K562 (cell line): ENCODE measurements around the gene CRYBA4. TPM values are rescaled to one million over a fixed set of nuclear protein-coding genes. Genes with fewer than 3 reads are reported as not detected.

Experiments
- CLOCK ChIP-seq: fragments of 250-450 bp; sonication (Bioruptor Pico); IDR thresholded peaks from 2 replicates; pipeline ENCODE4 v1.4.0; 2020; ENCODE audit warnings: mild to moderate bottlenecking, moderate library complexity, borderline replicate concordance
- GABPA ChIP-seq: fragments of 200-800 bp; sonication (Bioruptor generic); conservative IDR thresholded peaks from 2 replicates; pipeline ENCODE4 v1.6.1; 2016; ENCODE audit warnings: low read depth, missing genetic modification characterization, missing compliant biosample characterization
- GTF2E2 ChIP-seq: fragments of 200-800 bp; sonication (Bioruptor generic); IDR thresholded peaks from 2 replicates; pipeline ENCODE4 v1.6.1; 2016; ENCODE audit warnings: missing genetic modification characterization, missing compliant biosample characterization
- MBD1 ChIP-seq: fragments of 250-450 bp; sonication (Bioruptor Pico); IDR thresholded peaks from 2 replicates; pipeline ENCODE4 v1.8.0; 2022; ENCODE audit warnings: inconsistent platforms
- NFYB ChIP-seq: IDR thresholded peaks from 2 replicates; pipeline ENCODE4 v1.6.1; 2011; ENCODE audit warnings: mild to moderate bottlenecking, moderate library complexity; ENCODE audit not compliant: insufficient read length; ENCODE audit errors: extremely low read depth
- SAP30 ChIP-seq: fragments of 200-600 bp; sonication (generic); IDR thresholded peaks from 2 replicates; pipeline ENCODE4 v1.6.1; 2012; ENCODE audit warnings: borderline replicate concordance, low read depth, mild to moderate bottlenecking, moderate library complexity, low read length, control low read depth, inconsistent platforms; ENCODE audit not compliant: insufficient read depth, poor library complexity, severe bottlenecking
- ZBED1 ChIP-seq: IDR thresholded peaks from 2 replicates; pipeline ENCODE4 v1.6.1; 2014
- ZNF133 ChIP-seq: fragments of 250-450 bp; sonication (Bioruptor Pico); IDR thresholded peaks from 2 replicates; pipeline ENCODE4 v1.4.0; 2020; ENCODE audit warnings: mild to moderate bottlenecking
- ZNF384 ChIP-seq: IDR thresholded peaks from 2 replicates; pipeline ENCODE4 v1.6.1; 2012; ENCODE audit warnings: low read depth, low read length, improper control_type of control experiment
- ZSCAN32 ChIP-seq: fragments of 450-650 bp; formaldehyde crosslinking; IDR thresholded peaks from 2 replicates; pipeline ENCODE4 v1.4.0; 2020; ENCODE audit warnings: mild to moderate bottlenecking, moderate library complexity
- polyA plus RNA-seq, 8 experiments: library from polyadenylated mRNA; depleted of rRNA in 4 of 8; stranded (reverse) in 5 of 8; unstranded in 3 of 8; fragments of >200 nt; fragmentation: Nextera tagmentation in 2 of 8; fragmentation: Illumina TruSeq in 1 of 8; extraction: Ambion mirVana in 2 of 8; extraction: Trizol in 1 of 8; gene quantifications; 2 replicates each; pipeline versions ENCODE4 v1.2.1 to v1.2.3, GENCODE V29; 2011 to 2014; ENCODE audit warnings: inconsistent platforms in 1 of 8, missing spikeins in 1 of 8
- total RNA-seq, 7 experiments: library from RNA; depleted of rRNA in 6 of 7; stranded (reverse); fragments of >200 nt in 6 of 7; fragmentation: Illumina TruSeq in 2 of 7; extraction: Trizol in 2 of 7; gene quantifications; 2 replicates each; pipeline versions ENCODE4 v1.2.1 to v1.2.3, GENCODE V29; 2011 to 2021; ENCODE audit warnings: low replicate concordance in 1 of 7
- TF ChIP-seq, protein P1 (sequence below): fragments of 150-350 bp; IDR thresholded peaks from 2 replicates; pipeline ENCODE4 v1.6.1; 2014; ENCODE audit warnings: low read depth, mild to moderate bottlenecking, low read length, borderline replicate concordance
- TF ChIP-seq, protein P2 (sequence below): sonication (generic); formaldehyde crosslinking; IDR thresholded peaks from 2 replicates; pipeline ENCODE4 v1.9.0; 2022; ENCODE audit warnings: mild to moderate bottlenecking, missing genetic modification reagents
- TF ChIP-seq, protein P3 (sequence below): fragments of 250-450 bp; sonication (Bioruptor Pico); IDR thresholded peaks from 2 replicates; pipeline ENCODE4 v1.5.0; 2022; ENCODE audit warnings: mild to moderate bottlenecking

Gene CRYBA4
- total and polyA plus RNA-seq, 9 of the 15 experiments (the other 6 are each of a cell fraction or from before 2014, with no cell fraction given), result 0.59 to 3.3 (median 1.6) TPM

DNA sequence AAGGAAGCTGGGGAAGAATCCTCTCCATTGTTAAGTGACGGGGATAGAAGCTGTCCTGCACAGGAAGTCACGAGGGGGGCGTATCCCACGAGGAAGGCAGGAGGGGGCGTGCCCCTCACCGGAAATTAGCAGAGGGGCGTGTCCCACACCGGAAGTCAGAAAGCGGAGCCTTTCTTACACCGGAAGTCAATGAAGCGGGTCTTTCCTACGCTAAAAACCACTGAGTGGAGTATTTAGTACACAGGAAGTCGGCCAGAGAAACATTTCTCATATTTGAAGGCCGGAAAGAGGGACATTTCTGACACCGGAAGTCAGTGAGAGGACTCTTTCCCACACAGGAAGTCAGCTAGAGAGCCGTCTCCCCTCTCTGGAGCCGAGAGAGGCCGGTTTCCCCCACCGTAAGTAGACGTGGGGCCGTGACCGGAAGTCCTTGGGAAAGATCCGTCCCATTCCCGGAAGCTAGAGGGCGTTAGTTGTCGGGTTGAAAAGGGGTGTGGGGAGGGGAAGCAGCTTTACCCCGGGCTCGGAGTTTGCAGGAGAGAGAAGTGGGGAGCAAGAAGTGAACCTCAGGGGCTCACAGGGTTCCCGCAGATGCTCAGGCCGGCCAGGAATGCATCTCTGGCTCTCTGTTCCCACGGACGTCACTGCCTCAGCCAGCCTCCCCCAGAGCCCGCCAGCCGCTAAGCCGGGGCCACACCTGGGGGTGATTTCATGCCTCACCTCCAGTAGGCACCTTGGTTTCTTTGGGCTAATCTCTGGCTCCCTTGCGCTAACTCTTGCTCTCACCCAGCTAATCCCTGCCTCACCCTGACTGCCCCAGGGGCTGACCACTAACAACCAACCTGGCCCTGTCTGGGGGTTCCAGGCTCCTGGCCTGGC is 51.1 kb downstream of the CRYBA4 start (continued):
- TF ChIP-seq MBD1 (no peak), ZNF384 (no peak), GTF2E2 (no peak), ZBED1 (no peak), ZSCAN32 (CRISPR knock-in tag) (no peak), ZNF133 (CRISPR knock-in tag) (no peak), NFYB (no peak), CLOCK (CRISPR knock-in tag) (no peak), SAP30 (no peak), GABPA (tag) (peak; percentile 98)
- TF ChIP-seq, protein P1, sequence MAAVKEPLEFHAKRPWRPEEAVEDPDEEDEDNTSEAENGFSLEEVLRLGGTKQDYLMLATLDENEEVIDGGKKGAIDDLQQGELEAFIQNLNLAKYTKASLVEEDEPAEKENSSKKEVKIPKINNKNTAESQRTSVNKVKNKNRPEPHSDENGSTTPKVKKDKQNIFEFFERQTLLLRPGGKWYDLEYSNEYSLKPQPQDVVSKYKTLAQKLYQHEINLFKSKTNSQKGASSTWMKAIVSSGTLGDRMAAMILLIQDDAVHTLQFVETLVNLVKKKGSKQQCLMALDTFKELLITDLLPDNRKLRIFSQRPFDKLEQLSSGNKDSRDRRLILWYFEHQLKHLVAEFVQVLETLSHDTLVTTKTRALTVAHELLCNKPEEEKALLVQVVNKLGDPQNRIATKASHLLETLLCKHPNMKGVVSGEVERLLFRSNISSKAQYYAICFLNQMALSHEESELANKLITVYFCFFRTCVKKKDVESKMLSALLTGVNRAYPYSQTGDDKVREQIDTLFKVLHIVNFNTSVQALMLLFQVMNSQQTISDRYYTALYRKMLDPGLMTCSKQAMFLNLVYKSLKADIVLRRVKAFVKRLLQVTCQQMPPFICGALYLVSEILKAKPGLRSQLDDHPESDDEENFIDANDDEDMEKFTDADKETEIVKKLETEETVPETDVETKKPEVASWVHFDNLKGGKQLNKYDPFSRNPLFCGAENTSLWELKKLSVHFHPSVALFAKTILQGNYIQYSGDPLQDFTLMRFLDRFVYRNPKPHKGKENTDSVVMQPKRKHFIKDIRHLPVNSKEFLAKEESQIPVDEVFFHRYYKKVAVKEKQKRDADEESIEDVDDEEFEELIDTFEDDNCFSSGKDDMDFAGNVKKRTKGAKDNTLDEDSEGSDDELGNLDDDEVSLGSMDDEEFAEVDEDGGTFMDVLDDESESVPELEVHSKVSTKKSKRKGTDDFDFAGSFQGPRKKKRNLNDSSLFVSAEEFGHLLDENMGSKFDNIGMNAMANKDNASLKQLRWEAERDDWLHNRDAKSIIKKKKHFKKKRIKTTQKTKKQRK, result no peak
- TF ChIP-seq, protein P2, sequence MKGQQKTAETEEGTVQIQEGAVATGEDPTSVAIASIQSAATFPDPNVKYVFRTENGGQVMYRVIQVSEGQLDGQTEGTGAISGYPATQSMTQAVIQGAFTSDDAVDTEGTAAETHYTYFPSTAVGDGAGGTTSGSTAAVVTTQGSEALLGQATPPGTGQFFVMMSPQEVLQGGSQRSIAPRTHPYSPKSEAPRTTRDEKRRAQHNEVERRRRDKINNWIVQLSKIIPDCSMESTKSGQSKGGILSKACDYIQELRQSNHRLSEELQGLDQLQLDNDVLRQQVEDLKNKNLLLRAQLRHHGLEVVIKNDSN, result peak; percentile 89
- TF ChIP-seq, protein P3, sequence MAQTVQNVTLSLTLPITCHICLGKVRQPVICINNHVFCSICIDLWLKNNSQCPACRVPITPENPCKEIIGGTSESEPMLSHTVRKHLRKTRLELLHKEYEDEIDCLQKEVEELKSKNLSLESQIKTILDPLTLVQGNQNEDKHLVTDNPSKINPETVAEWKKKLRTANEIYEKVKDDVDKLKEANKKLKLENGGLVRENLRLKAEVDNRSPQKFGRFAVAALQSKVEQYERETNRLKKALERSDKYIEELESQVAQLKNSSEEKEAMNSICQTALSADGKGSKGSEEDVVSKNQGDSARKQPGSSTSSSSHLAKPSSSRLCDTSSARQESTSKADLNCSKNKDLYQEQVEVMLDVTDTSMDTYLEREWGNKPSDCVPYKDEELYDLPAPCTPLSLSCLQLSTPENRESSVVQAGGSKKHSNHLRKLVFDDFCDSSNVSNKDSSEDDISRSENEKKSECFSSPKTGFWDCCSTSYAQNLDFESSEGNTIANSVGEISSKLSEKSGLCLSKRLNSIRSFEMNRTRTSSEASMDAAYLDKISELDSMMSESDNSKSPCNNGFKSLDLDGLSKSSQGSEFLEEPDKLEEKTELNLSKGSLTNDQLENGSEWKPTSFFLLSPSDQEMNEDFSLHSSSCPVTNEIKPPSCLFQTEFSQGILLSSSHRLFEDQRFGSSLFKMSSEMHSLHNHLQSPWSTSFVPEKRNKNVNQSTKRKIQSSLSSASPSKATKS, result no peak
